Neural cell (in vitro differentiated cells): ENCODE measurements around the gene LDB2. TPM values are rescaled to one million over a fixed set of nuclear protein-coding genes. Genes with fewer than 3 reads are reported as not detected.
A peak's percentile ranks its signal among the peaks of the same experiment; 100 is the strongest.

Source experiments
- H2AFZ ChIP-seq: fragments of 200-600, 300-800 bp; sonication (generic), shearing (Covaris generic); 2 replicates; pipeline ENCODE4 v1.6.0; 2014; ENCODE audit warnings: low read depth, mild to moderate bottlenecking, antibody characterized with exemption, low read length, moderate library complexity
- H3F3A ChIP-seq: fragments of 200-600 bp; shearing (Covaris generic); 2 replicates; pipeline ENCODE4 v1.6.1; 2016; ENCODE audit warnings: mild to moderate bottlenecking, moderate library complexity, mixed read lengths, antibody characterized with exemption, low read length; ENCODE audit not compliant: insufficient read depth, poor library complexity, severe bottlenecking
- H3K27ac ChIP-seq: fragments of 200-600, 300-800 bp; sonication (generic), shearing (Covaris generic); 2 replicates; pipeline ENCODE4 v1.5.1; 2014; ENCODE audit warnings: mild to moderate bottlenecking, low read length, moderate library complexity
- H3K27me3 ChIP-seq: fragments of 300-800, 200-600 bp; sonication (generic), shearing (Covaris generic); 2 replicates; pipeline ENCODE4 v1.6.0; 2014; ENCODE audit warnings: mild to moderate bottlenecking, low read depth, low read length, moderate library complexity; ENCODE audit not compliant: insufficient read depth
- H3K36me3 ChIP-seq: fragments of 300-800, 200-600 bp; sonication (generic), shearing (Covaris generic); 2 replicates; pipeline ENCODE4 v1.5.1; 2014; ENCODE audit warnings: mild to moderate bottlenecking, antibody characterized with exemption, low read length, moderate library complexity; ENCODE audit not compliant: insufficient read depth
- H3K4me2 ChIP-seq: fragments of 300-800, 200-600 bp; sonication (generic), shearing (Covaris generic); 2 replicates; pipeline ENCODE4 v1.6.0; 2014; ENCODE audit warnings: mild to moderate bottlenecking, low read length
- H3K4me3 ChIP-seq: fragments of 300-800, 200-600 bp; sonication (generic), shearing (Covaris generic); 2 replicates; pipeline ENCODE4 v1.5.1; 2014; ENCODE audit warnings: mild to moderate bottlenecking, low read length, moderate library complexity
- H3K79me2 ChIP-seq: fragments of 200-600 bp; shearing (Covaris generic); replicated peaks from 2 replicates; pipeline ENCODE4 v1.6.0; 2014; ENCODE audit warnings: mild to moderate bottlenecking, low read length, moderate library complexity; ENCODE audit not compliant: insufficient read depth
- H3K9ac ChIP-seq: fragments of 300-800, 200-600 bp; sonication (generic), shearing (Covaris generic); 2 replicates; pipeline ENCODE4 v1.6.1; 2016; ENCODE audit warnings: mild to moderate bottlenecking, low read length, mixed read lengths
- H3K9me2 ChIP-seq: fragments of 200-600 bp; shearing (Covaris generic); 2 replicates; pipeline ENCODE4 v1.6.1; 2016; ENCODE audit warnings: mild to moderate bottlenecking, low read length, mixed read lengths; ENCODE audit not compliant: insufficient read depth
- H3K9me3 ChIP-seq: fragments of 200-600, 300-800 bp; sonication (generic), shearing (Covaris generic); 2 replicates; pipeline ENCODE4 v1.6.1; 2016; ENCODE audit warnings: mild to moderate bottlenecking, mixed run types, low read length, moderate library complexity, mixed read lengths
- H4K20me1 ChIP-seq: fragments of 200-600 bp; shearing (Covaris generic); 2 replicates; pipeline ENCODE4 v1.6.1; 2016; ENCODE audit warnings: mild to moderate bottlenecking, mixed run types; ENCODE audit not compliant: insufficient read depth
- EP300 ChIP-seq: fragments of 450-650 bp; conservative IDR thresholded peaks from 2 replicates; pipeline ENCODE4 v1.6.1; 2014; ENCODE audit warnings: antibody characterized with exemption, mild to moderate bottlenecking, moderate library complexity; ENCODE audit not compliant: poor library complexity, severe bottlenecking
- EZH2 ChIP-seq: fragments of 200-600, 300-800 bp; shearing (Covaris generic), sonication (generic); IDR thresholded peaks from 2 replicates; pipeline ENCODE4 v1.6.1; 2014; ENCODE audit warnings: antibody characterized with exemption, low read length, borderline replicate concordance, mild to moderate bottlenecking; ENCODE audit not compliant: insufficient read depth, poor library complexity, severe bottlenecking
- MXI1 ChIP-seq: fragments of 450-650 bp; conservative IDR thresholded peaks from 2 replicates; pipeline ENCODE4 v1.6.1; 2014; ENCODE audit warnings: antibody characterized with exemption, mild to moderate bottlenecking; ENCODE audit not compliant: poor library complexity, severe bottlenecking
- POLR2AphosphoS5 ChIP-seq: IDR thresholded peaks from 2 replicates; pipeline ENCODE4 v1.6.1; 2012
- RAD21 ChIP-seq: fragments of 450-650 bp; conservative IDR thresholded peaks from 2 replicates; pipeline ENCODE4 v1.6.1; 2014; ENCODE audit warnings: antibody characterized with exemption, mild to moderate bottlenecking, moderate library complexity
- SMC3 ChIP-seq: fragments of 450-650 bp; conservative IDR thresholded peaks from 2 replicates; pipeline ENCODE4 v1.6.1; 2014; ENCODE audit warnings: antibody characterized with exemption, mild to moderate bottlenecking, moderate library complexity; ENCODE audit not compliant: poor library complexity
- polyA plus RNA-seq: library from polyadenylated mRNA; depleted of rRNA; stranded (reverse); fragments of >200 nt; gene quantifications from 2 replicates; pipeline ENCODE4 v1.2.3, GENCODE V29; 2014
- TF ChIP-seq, protein P1 (sequence below): fragments of 450-650 bp; IDR thresholded peaks from 2 replicates; pipeline ENCODE4 v1.5.1; 2014; ENCODE audit warnings: antibody characterized with exemption, mild to moderate bottlenecking, moderate library complexity; ENCODE audit not compliant: poor library complexity, severe bottlenecking
- TF ChIP-seq, protein P2 (sequence below): IDR thresholded peaks from 2 replicates; pipeline ENCODE4 v1.6.1; 2012; ENCODE audit warnings: borderline replicate concordance

LDB2 gene
- polyA plus RNA-seq, 1 donor from 2014 or later, result 58.9 TPM

DNA sequence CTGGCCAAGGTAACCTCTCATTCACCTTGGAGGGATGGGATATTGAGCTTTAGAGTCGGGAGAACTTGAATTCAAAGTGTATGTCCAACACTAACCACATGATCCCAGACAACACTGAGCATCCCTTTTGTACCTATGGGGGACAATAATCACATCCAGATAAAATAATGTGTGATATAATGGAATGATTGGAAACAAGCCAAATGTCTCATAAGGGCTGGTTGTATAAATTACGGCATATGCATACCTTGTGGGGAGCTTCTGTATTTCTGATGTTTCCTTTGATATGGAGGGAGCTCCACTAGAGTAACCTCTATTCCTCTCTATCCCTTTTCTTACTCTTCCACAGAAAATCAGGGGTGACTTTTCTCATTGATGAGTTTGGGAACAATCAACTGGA, 40.7 kb upstream of the LDB2 start:
- no peaks in the 10 kb centered on the region for H3F3A ChIP-seq
- TF ChIP-seq SMC3 (no peak), POLR2AphosphoS5 (no peak), MXI1 (no peak), RAD21 (no peak), EZH2 (no peak)
- TF ChIP-seq, protein P1, sequence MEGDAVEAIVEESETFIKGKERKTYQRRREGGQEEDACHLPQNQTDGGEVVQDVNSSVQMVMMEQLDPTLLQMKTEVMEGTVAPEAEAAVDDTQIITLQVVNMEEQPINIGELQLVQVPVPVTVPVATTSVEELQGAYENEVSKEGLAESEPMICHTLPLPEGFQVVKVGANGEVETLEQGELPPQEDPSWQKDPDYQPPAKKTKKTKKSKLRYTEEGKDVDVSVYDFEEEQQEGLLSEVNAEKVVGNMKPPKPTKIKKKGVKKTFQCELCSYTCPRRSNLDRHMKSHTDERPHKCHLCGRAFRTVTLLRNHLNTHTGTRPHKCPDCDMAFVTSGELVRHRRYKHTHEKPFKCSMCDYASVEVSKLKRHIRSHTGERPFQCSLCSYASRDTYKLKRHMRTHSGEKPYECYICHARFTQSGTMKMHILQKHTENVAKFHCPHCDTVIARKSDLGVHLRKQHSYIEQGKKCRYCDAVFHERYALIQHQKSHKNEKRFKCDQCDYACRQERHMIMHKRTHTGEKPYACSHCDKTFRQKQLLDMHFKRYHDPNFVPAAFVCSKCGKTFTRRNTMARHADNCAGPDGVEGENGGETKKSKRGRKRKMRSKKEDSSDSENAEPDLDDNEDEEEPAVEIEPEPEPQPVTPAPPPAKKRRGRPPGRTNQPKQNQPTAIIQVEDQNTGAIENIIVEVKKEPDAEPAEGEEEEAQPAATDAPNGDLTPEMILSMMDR, result no peak
- TF ChIP-seq, protein P2, sequence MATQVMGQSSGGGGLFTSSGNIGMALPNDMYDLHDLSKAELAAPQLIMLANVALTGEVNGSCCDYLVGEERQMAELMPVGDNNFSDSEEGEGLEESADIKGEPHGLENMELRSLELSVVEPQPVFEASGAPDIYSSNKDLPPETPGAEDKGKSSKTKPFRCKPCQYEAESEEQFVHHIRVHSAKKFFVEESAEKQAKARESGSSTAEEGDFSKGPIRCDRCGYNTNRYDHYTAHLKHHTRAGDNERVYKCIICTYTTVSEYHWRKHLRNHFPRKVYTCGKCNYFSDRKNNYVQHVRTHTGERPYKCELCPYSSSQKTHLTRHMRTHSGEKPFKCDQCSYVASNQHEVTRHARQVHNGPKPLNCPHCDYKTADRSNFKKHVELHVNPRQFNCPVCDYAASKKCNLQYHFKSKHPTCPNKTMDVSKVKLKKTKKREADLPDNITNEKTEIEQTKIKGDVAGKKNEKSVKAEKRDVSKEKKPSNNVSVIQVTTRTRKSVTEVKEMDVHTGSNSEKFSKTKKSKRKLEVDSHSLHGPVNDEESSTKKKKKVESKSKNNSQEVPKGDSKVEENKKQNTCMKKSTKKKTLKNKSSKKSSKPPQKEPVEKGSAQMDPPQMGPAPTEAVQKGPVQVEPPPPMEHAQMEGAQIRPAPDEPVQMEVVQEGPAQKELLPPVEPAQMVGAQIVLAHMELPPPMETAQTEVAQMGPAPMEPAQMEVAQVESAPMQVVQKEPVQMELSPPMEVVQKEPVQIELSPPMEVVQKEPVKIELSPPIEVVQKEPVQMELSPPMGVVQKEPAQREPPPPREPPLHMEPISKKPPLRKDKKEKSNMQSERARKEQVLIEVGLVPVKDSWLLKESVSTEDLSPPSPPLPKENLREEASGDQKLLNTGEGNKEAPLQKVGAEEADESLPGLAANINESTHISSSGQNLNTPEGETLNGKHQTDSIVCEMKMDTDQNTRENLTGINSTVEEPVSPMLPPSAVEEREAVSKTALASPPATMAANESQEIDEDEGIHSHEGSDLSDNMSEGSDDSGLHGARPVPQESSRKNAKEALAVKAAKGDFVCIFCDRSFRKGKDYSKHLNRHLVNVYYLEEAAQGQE, result no peak
- H4K20me1 ChIP-seq, result no peaks in the 10 kb centered on the region
- no peaks in the 10 kb centered on the region for H3K9me3 ChIP-seq
- no peak overlapping the region for H3K9ac ChIP-seq
- no peak overlapping the region for H3K4me3 ChIP-seq
- H3K36me3 ChIP-seq, result no peaks in the 10 kb centered on the region
- no peak overlapping the region for H3K27ac ChIP-seq
- H3K9me2 ChIP-seq, result no peaks in the 10 kb centered on the region
- no peak overlapping the region for H2AFZ ChIP-seq
- no peak overlapping the region for H3K4me2 ChIP-seq
- no peaks in the 10 kb centered on the region for H3K27me3 ChIP-seq
- H3K79me2 ChIP-seq, result no peaks in the 10 kb centered on the region

DNA sequence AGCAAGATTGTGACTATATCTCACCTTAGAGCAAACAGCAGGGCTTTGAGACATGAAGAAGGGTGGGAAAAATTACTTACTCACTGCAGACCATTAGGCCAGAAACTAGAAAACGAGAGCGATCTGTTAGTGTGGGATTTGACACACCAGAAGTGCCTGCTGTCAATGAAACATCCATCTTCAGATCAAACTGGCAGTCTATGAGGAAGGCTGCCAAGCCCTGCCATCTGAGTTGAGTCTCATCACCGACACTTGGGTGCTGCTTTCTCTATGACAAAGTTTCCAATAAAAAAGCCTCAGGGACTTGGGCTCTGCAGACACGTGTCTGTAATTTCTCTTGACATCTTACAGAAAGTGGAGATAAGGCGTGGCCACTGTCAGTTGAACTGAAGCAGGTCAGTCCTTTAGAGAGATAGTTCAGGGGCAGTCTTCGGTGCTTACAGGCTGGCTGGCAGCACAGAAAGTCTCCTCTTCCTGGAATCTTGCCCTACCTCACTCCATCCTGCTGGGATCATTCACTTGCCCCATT, 40.1 kb upstream of the LDB2 start:
- no peaks in the 10 kb centered on the region for H3K27me3 ChIP-seq
- no peaks in the 10 kb centered on the region for H3K36me3 ChIP-seq
- H3K9me3 ChIP-seq, result no peaks in the 10 kb centered on the region
- TF ChIP-seq RAD21 (no peak), EP300 (peak; percentile 67)
- no peak overlapping the region for H3K4me3 ChIP-seq
- no peaks in the 10 kb centered on the region for H3K9me2 ChIP-seq
- H3K9ac ChIP-seq, result no peak overlapping the region
- H2AFZ ChIP-seq, result no peak overlapping the region
- H3K4me2 ChIP-seq, result no peak overlapping the region
- H3K79me2 ChIP-seq, result no peaks in the 10 kb centered on the region
- H3K27ac ChIP-seq, result no peak overlapping the region
- H4K20me1 ChIP-seq, result no peaks in the 10 kb centered on the region
- H3F3A ChIP-seq, result no peaks in the 10 kb centered on the region
